Measurements from ENCODE around the gene SMOC2.
"Not testable (repeated sequence)": the region's sequence is repeated elsewhere in the genome, so short reads cannot be mapped to it uniquely, and the experiment has no call there.

The SMOC2 gene

GRCh38 chr6:168690271-168690670, 249.3 kb downstream of the SMOC2 start:
- Histone ChIP-seq H3K27ac (ENCODE audit: low read length) (no peak overlapping the region), H3K4me1 (ENCODE audit: control insufficient read depth, insufficient read depth, low read length) (peaks cover 5% of the 10 kb centered on the region), H3K27me3 (ENCODE audit: control insufficient read depth, insufficient read depth, low read length) (no peaks in the 10 kb centered on the region), H3K36me3 (ENCODE audit: control insufficient read depth, insufficient read depth, low read length) (no peaks in the 10 kb centered on the region), H3K9me3 (ENCODE audit: control insufficient read depth, insufficient read depth, low read length) (no peaks in the 10 kb centered on the region), H3K4me3 (ENCODE audit: low read length) (no peak overlapping the region)
- no CpG with 5 or more reads among the region's 7 CpGs for WGBS (ENCODE audit: insufficient coverage, insufficient read length)
- DNase-seq (ENCODE audit: low read depth, low spot score) = no peak

DNA sequence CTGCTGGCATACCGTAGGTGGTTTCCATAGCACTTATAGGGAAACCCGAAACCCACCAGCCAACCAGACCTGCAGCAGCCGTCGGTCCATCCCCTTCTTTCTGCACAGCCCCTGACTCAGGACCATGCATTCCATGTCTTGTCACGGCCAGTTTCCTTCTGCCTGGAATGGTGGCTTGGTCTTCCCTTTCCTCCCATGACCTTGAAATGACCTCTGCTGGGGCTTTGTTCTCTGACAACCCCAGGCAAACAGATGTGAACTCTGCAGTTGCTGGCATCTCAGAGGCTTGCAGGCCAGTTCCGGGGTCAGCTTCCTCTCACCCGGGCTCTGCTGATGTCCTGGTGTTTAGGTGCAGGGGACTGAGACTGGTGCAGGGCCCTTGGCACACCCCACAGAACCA, 250.8 kb downstream of the SMOC2 start:
- Histone ChIP-seq H3K27me3 (ENCODE audit: control insufficient read depth, insufficient read depth, low read length) (no peaks in the 10 kb centered on the region), H3K36me3 (ENCODE audit: control insufficient read depth, insufficient read depth, low read length) (no peaks in the 10 kb centered on the region), H3K9me3 (ENCODE audit: control insufficient read depth, insufficient read depth, low read length) (no peaks in the 10 kb centered on the region), H3K4me3 (ENCODE audit: low read length) (no peak overlapping the region; the same call in 1 of the 2 replicates), H3K4me1 (ENCODE audit: control insufficient read depth, insufficient read depth, low read length) (peaks cover 5% of the 10 kb centered on the region), H3K27ac (ENCODE audit: low read length) (no peak overlapping the region)
- DNase-seq (ENCODE audit: low read depth, low spot score) = no peak
- no CpG with 5 or more reads among the region's 7 CpGs for WGBS (ENCODE audit: insufficient coverage, insufficient read length)

GRCh38 chr6:168692193-168692914, 251.4 kb downstream of the SMOC2 start:
- H3K27me3 ChIP-seq (ENCODE audit: control insufficient read depth, insufficient read depth, low read length) = no peaks in the 10 kb centered on the region
- no peak for DNase-seq (ENCODE audit: low read depth, low spot score)
- H3K36me3 ChIP-seq (ENCODE audit: control insufficient read depth, insufficient read depth, low read length) = no peaks in the 10 kb centered on the region
- no peaks in the 10 kb centered on the region for H3K9me3 ChIP-seq (ENCODE audit: control insufficient read depth, insufficient read depth, low read length)
- no CpG with 5 or more reads among the region's 34 CpGs for WGBS (ENCODE audit: insufficient coverage, insufficient read length)
- no peak overlapping the region; the same call in 1 of the 2 replicates for H3K4me3 ChIP-seq (ENCODE audit: low read length)
- peaks cover 3% of the 10 kb centered on the region; the same call in 1 of the 2 replicates for H3K4me1 ChIP-seq (ENCODE audit: control insufficient read depth, insufficient read depth, low read length)
- H3K27ac ChIP-seq (ENCODE audit: low read length) = no peak overlapping the region

- H3K4me3 ChIP-seq (ENCODE audit: low read length); H3K27me3 ChIP-seq (ENCODE audit: control insufficient read depth, insufficient read depth, low read length); H3K36me3 ChIP-seq (ENCODE audit: control insufficient read depth, insufficient read depth, low read length); H3K4me1 ChIP-seq (ENCODE audit: control insufficient read depth, insufficient read depth, low read length); H3K27ac ChIP-seq (ENCODE audit: low read length); H3K9me3 ChIP-seq (ENCODE audit: control insufficient read depth, insufficient read depth, low read length); DNase-seq (ENCODE audit: low read depth, low spot score): not testable (repeated sequence)
- no CpG with 5 or more reads among the region's 12 CpGs for WGBS (ENCODE audit: insufficient coverage, insufficient read length)
Observed at GRCh38 chr6:168692915-168693257, 251.9 kb downstream of the SMOC2 start.

GRCh38 chr6:168694797-168695196, 253.8 kb downstream of the SMOC2 start:
- not testable (repeated sequence) for H3K4me1 ChIP-seq (ENCODE audit: control insufficient read depth, insufficient read depth, low read length); H3K27ac ChIP-seq (ENCODE audit: low read length); H3K9me3 ChIP-seq (ENCODE audit: control insufficient read depth, insufficient read depth, low read length); H3K27me3 ChIP-seq (ENCODE audit: control insufficient read depth, insufficient read depth, low read length); H3K4me3 ChIP-seq (ENCODE audit: low read length); H3K36me3 ChIP-seq (ENCODE audit: control insufficient read depth, insufficient read depth, low read length); DNase-seq (ENCODE audit: low read depth, low spot score)
- no CpG with 5 or more reads among the region's 15 CpGs for WGBS (ENCODE audit: insufficient coverage, insufficient read length)

GRCh38 chr6:168695701-168696100, 254.7 kb downstream of the SMOC2 start:
- Histone ChIP-seq H3K9me3 (ENCODE audit: control insufficient read depth, insufficient read depth, low read length) (no peaks in the 10 kb centered on the region), H3K4me3 (ENCODE audit: low read length) (no peak overlapping the region), H3K27me3 (ENCODE audit: control insufficient read depth, insufficient read depth, low read length) (no peaks in the 10 kb centered on the region), H3K27ac (ENCODE audit: low read length) (no peak overlapping the region), H3K36me3 (ENCODE audit: control insufficient read depth, insufficient read depth, low read length) (no peaks in the 10 kb centered on the region), H3K4me1 (ENCODE audit: control insufficient read depth, insufficient read depth, low read length) (peaks cover 3% of the 10 kb centered on the region; the same call in 1 of the 2 replicates)
- DNase-seq (ENCODE audit: low read depth, low spot score) = peak; percentile 78
- no CpG with 5 or more reads among the region's 4 CpGs for WGBS (ENCODE audit: insufficient coverage, insufficient read length)

GRCh38 chr6:168698923-168699322, 257.9 kb downstream of the SMOC2 start:
- Histone ChIP-seq H3K27me3 (ENCODE audit: control insufficient read depth, insufficient read depth, low read length) (no peaks in the 10 kb centered on the region), H3K27ac (ENCODE audit: low read length) (no peak overlapping the region), H3K4me1 (ENCODE audit: control insufficient read depth, insufficient read depth, low read length) (peaks cover 2% of the 10 kb centered on the region; the same call in 1 of the 2 replicates), H3K9me3 (ENCODE audit: control insufficient read depth, insufficient read depth, low read length) (no peaks in the 10 kb centered on the region), H3K4me3 (ENCODE audit: low read length) (no peak overlapping the region), H3K36me3 (ENCODE audit: control insufficient read depth, insufficient read depth, low read length) (no peaks in the 10 kb centered on the region)
- no CpG with 5 or more reads among the region's 5 CpGs for WGBS (ENCODE audit: insufficient coverage, insufficient read length)
- no peak for DNase-seq (ENCODE audit: low read depth, low spot score)

- H3K27ac ChIP-seq (ENCODE audit: low read length) = no peak overlapping the region
- no peaks in the 10 kb centered on the region for H3K27me3 ChIP-seq (ENCODE audit: control insufficient read depth, insufficient read depth, low read length)
- H3K9me3 ChIP-seq (ENCODE audit: control insufficient read depth, insufficient read depth, low read length) = no peaks in the 10 kb centered on the region
- H3K4me3 ChIP-seq (ENCODE audit: low read length) = no peak overlapping the region
- H3K36me3 ChIP-seq (ENCODE audit: control insufficient read depth, insufficient read depth, low read length) = no peaks in the 10 kb centered on the region
- peaks cover 2% of the 10 kb centered on the region; the same call in 1 of the 2 replicates for H3K4me1 ChIP-seq (ENCODE audit: control insufficient read depth, insufficient read depth, low read length)
- WGBS (ENCODE audit: insufficient coverage, insufficient read length) = no CpG with 5 or more reads among the region's 15 CpGs
- DNase-seq (ENCODE audit: low read depth, low spot score) = no peak
Observed at GRCh38 chr6:168699631-168700295, 258.8 kb downstream of the SMOC2 start.

- DNase-seq (ENCODE audit: low read depth, low spot score) = no peak
- no CpG with 5 or more reads among the region's 8 CpGs for WGBS (ENCODE audit: insufficient coverage, insufficient read length)
- no peak overlapping the region for H3K4me3 ChIP-seq (ENCODE audit: low read length)
- no peak overlapping the region for H3K27ac ChIP-seq (ENCODE audit: low read length)
- H3K36me3 ChIP-seq (ENCODE audit: control insufficient read depth, insufficient read depth, low read length) = no peaks in the 10 kb centered on the region
- no peaks in the 10 kb centered on the region for H3K27me3 ChIP-seq (ENCODE audit: control insufficient read depth, insufficient read depth, low read length)
- no peaks in the 10 kb centered on the region for H3K9me3 ChIP-seq (ENCODE audit: control insufficient read depth, insufficient read depth, low read length)
- no peaks in the 10 kb centered on the region; the same call in 1 of the 2 replicates for H3K4me1 ChIP-seq (ENCODE audit: control insufficient read depth, insufficient read depth, low read length)
Observed at GRCh38 chr6:168700880-168701279, 259.9 kb downstream of the SMOC2 start.

GRCh38 chr6:168703990-168704389, 263.0 kb downstream of the SMOC2 start:
- no peak overlapping the region for H3K4me3 ChIP-seq (ENCODE audit: low read length)
- H3K9me3 ChIP-seq (ENCODE audit: control insufficient read depth, insufficient read depth, low read length) = no peaks in the 10 kb centered on the region
- H3K36me3 ChIP-seq (ENCODE audit: control insufficient read depth, insufficient read depth, low read length) = no peaks in the 10 kb centered on the region
- no peaks in the 10 kb centered on the region for H3K27me3 ChIP-seq (ENCODE audit: control insufficient read depth, insufficient read depth, low read length)
- H3K27ac ChIP-seq (ENCODE audit: low read length) = no peak overlapping the region
- DNase-seq (ENCODE audit: low read depth, low spot score) = no peak
- no peaks in the 10 kb centered on the region for H3K4me1 ChIP-seq (ENCODE audit: control insufficient read depth, insufficient read depth, low read length)
- WGBS (ENCODE audit: insufficient coverage, insufficient read length) = no CpG with 5 or more reads among the region's 16 CpGs

DNA sequence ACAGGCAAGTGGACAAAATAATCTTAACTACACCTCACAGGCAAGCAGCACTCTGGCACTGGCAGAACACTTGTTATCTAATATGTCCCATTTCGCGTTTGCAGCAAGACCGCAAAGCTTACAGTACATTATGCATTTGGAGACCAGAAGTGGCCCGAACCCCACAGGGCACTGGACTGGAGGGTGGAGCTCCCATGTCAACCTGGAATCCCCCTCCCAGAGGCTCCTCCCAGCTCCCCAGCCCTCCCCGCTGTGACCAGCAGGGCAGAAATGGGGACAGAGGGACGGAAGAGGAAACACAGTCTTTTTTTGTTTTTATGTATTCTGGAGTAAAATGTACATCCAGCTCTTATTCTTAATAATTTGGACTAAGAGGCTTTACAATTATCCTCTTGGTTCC, 263.7 kb downstream of the SMOC2 start:
- Histone ChIP-seq H3K9me3 (ENCODE audit: control insufficient read depth, insufficient read depth, low read length) (no peaks in the 10 kb centered on the region), H3K36me3 (ENCODE audit: control insufficient read depth, insufficient read depth, low read length) (no peaks in the 10 kb centered on the region), H3K4me1 (ENCODE audit: control insufficient read depth, insufficient read depth, low read length) (no peaks in the 10 kb centered on the region), H3K27me3 (ENCODE audit: control insufficient read depth, insufficient read depth, low read length) (no peaks in the 10 kb centered on the region), H3K27ac (ENCODE audit: low read length) (no peak overlapping the region), H3K4me3 (ENCODE audit: low read length) (no peak overlapping the region)
- WGBS (ENCODE audit: insufficient coverage, insufficient read length) = no CpG with 5 or more reads among the region's 6 CpGs
- DNase-seq (ENCODE audit: low read depth, low spot score) = no peak
